Measurements from ENCODE around the gene RPL23. TPM values are rescaled to one million over a fixed set of nuclear protein-coding genes. Genes with fewer than 3 reads are reported as not detected.

The RPL23 gene
- total and polyA plus RNA-seq, 9 of the 15 experiments (the other 6 are each of a cell fraction or from before 2014, with no cell fraction given): 1,745 to 3,667 (median 3,096) TPM

DNA sequence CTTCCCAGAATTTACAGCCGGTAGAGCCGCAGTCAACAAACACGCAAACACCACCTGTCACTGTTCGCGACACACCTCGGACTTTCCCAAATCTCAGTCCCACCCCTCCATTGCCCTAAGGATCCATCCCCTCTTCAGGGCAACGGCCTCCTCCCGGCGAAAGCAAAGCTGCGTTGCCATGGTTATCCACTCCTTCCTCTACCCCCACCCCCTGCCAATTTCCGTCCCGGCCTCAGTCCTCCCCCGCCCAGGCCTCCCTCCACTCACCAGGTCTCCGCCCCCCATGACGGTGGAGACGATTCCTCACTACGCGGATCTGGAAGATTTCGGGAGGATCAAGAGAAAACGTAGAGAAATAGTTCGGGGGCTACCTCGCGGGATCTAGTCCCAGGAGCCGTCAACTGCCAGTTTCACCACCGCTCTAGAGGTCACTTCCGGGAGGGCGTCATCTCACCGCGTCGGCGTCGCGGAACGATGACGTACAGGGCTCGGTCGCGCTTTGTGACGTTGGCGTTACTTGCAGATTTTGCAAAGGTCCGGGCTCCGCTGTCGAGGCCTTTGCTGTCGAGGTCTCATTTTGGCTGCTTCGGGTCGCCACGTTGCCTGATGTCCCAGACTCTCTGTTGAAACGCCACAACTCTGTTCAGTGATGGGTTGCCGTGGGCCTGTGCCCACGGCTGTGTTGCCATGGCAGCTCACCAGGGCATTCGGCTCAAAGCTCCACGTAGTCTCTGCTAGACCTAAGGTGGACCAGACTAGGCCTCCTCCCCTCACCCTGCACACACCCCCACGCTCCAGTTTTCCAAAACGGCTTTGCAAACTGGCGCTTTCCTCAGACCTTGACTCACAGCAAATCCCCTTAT lies 28.4 kb downstream of the RPL23 start, which contains the start of gene CWC25 (continued):
- TF ChIP-seq POU5F1 (IDR thresholded peaks at IDR 0.05; ENCODE audit: borderline replicate concordance, low read depth, low read length, partially characterized antibody) (peak; percentile 88), ZNF133 (CRISPR knock-in tag; IDR thresholded peaks at IDR 0.05) (no peak), POLR2A (conservative IDR thresholded peaks at IDR 0.05) (peak; percentile 96), SMARCA5 (IDR thresholded peaks at IDR 0.05) (no peak), NFRKB (IDR thresholded peaks at IDR 0.05; ENCODE audit: low read depth) (peak; percentile 97), U2AF1 (optimal IDR thresholded peaks at IDR 0.05; ENCODE audit: low read depth, low read length) (no peak), CXXC5 (CRISPR knock-in tag; IDR thresholded peaks at IDR 0.05) (peak; percentile 70), GABPB2 (CRISPR knock-in tag; conservative IDR thresholded peaks at IDR 0.05) (no peak), ZNF445 (CRISPR knock-in tag; IDR thresholded peaks at IDR 0.05; ENCODE audit: low read depth) (no peak), CHD4 (IDR thresholded peaks at IDR 0.05; ENCODE audit: insufficient read depth, insufficient replicate concordance, low read depth, low read length, poor library complexity, severe bottlenecking) (no peak), E2F3 (CRISPR knock-in tag; IDR thresholded peaks at IDR 0.05) (no peak), ZNF232 (CRISPR knock-in tag; IDR thresholded peaks at IDR 0.05) (no peak)
- TF ChIP-seq, protein P1, sequence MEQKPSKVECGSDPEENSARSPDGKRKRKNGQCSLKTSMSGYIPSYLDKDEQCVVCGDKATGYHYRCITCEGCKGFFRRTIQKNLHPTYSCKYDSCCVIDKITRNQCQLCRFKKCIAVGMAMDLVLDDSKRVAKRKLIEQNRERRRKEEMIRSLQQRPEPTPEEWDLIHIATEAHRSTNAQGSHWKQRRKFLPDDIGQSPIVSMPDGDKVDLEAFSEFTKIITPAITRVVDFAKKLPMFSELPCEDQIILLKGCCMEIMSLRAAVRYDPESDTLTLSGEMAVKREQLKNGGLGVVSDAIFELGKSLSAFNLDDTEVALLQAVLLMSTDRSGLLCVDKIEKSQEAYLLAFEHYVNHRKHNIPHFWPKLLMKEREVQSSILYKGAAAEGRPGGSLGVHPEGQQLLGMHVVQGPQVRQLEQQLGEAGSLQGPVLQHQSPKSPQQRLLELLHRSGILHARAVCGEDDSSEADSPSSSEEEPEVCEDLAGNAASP (IDR thresholded peaks at IDR 0.05): no peak
- TF ChIP-seq, protein P2, sequence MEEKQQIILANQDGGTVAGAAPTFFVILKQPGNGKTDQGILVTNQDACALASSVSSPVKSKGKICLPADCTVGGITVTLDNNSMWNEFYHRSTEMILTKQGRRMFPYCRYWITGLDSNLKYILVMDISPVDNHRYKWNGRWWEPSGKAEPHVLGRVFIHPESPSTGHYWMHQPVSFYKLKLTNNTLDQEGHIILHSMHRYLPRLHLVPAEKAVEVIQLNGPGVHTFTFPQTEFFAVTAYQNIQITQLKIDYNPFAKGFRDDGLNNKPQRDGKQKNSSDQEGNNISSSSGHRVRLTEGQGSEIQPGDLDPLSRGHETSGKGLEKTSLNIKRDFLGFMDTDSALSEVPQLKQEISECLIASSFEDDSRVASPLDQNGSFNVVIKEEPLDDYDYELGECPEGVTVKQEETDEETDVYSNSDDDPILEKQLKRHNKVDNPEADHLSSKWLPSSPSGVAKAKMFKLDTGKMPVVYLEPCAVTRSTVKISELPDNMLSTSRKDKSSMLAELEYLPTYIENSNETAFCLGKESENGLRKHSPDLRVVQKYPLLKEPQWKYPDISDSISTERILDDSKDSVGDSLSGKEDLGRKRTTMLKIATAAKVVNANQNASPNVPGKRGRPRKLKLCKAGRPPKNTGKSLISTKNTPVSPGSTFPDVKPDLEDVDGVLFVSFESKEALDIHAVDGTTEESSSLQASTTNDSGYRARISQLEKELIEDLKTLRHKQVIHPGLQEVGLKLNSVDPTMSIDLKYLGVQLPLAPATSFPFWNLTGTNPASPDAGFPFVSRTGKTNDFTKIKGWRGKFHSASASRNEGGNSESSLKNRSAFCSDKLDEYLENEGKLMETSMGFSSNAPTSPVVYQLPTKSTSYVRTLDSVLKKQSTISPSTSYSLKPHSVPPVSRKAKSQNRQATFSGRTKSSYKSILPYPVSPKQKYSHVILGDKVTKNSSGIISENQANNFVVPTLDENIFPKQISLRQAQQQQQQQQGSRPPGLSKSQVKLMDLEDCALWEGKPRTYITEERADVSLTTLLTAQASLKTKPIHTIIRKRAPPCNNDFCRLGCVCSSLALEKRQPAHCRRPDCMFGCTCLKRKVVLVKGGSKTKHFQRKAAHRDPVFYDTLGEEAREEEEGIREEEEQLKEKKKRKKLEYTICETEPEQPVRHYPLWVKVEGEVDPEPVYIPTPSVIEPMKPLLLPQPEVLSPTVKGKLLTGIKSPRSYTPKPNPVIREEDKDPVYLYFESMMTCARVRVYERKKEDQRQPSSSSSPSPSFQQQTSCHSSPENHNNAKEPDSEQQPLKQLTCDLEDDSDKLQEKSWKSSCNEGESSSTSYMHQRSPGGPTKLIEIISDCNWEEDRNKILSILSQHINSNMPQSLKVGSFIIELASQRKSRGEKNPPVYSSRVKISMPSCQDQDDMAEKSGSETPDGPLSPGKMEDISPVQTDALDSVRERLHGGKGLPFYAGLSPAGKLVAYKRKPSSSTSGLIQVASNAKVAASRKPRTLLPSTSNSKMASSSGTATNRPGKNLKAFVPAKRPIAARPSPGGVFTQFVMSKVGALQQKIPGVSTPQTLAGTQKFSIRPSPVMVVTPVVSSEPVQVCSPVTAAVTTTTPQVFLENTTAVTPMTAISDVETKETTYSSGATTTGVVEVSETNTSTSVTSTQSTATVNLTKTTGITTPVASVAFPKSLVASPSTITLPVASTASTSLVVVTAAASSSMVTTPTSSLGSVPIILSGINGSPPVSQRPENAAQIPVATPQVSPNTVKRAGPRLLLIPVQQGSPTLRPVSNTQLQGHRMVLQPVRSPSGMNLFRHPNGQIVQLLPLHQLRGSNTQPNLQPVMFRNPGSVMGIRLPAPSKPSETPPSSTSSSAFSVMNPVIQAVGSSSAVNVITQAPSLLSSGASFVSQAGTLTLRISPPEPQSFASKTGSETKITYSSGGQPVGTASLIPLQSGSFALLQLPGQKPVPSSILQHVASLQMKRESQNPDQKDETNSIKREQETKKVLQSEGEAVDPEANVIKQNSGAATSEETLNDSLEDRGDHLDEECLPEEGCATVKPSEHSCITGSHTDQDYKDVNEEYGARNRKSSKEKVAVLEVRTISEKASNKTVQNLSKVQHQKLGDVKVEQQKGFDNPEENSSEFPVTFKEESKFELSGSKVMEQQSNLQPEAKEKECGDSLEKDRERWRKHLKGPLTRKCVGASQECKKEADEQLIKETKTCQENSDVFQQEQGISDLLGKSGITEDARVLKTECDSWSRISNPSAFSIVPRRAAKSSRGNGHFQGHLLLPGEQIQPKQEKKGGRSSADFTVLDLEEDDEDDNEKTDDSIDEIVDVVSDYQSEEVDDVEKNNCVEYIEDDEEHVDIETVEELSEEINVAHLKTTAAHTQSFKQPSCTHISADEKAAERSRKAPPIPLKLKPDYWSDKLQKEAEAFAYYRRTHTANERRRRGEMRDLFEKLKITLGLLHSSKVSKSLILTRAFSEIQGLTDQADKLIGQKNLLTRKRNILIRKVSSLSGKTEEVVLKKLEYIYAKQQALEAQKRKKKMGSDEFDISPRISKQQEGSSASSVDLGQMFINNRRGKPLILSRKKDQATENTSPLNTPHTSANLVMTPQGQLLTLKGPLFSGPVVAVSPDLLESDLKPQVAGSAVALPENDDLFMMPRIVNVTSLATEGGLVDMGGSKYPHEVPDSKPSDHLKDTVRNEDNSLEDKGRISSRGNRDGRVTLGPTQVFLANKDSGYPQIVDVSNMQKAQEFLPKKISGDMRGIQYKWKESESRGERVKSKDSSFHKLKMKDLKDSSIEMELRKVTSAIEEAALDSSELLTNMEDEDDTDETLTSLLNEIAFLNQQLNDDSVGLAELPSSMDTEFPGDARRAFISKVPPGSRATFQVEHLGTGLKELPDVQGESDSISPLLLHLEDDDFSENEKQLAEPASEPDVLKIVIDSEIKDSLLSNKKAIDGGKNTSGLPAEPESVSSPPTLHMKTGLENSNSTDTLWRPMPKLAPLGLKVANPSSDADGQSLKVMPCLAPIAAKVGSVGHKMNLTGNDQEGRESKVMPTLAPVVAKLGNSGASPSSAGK (IDR thresholded peaks at IDR 0.05): peak; percentile 95
- TF ChIP-seq, protein P3, sequence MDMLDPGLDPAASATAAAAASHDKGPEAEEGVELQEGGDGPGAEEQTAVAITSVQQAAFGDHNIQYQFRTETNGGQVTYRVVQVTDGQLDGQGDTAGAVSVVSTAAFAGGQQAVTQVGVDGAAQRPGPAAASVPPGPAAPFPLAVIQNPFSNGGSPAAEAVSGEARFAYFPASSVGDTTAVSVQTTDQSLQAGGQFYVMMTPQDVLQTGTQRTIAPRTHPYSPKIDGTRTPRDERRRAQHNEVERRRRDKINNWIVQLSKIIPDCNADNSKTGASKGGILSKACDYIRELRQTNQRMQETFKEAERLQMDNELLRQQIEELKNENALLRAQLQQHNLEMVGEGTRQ (CRISPR knock-in tag; IDR thresholded peaks at IDR 0.05): no peak
